Naive B cell (primary cell): ENCODE results near the gene HRCT1. TPM values are rescaled to one million over a fixed set of nuclear protein-coding genes. Genes with fewer than 3 reads are reported as not detected.

ENCODE experiments used
- ATAC-seq, 2 donors: fragments of 150-1000 bp; cut with Tn5 transposase; 2 replicates each; pipeline ENCODE4 v1.10.0; 2021; ENCODE audit warnings: low read depth in 2 of 2, mild to moderate bottlenecking in 2 of 2, moderate library complexity in 2 of 2
- DNase-seq: peaks from one replicate; pipeline ENCODE4 v3.0.0; 2022
- H3K27ac Mint-ChIP-seq, 6 donors: one replicate each; pipeline ENCODE4 v1.8.0; 2020 to 2022; ENCODE audit warnings: mild to moderate bottlenecking in 6 of 6, mixed read lengths in 6 of 6, moderate library complexity in 5 of 6, inconsistent platforms in 2 of 6
- H3K27me3 Mint-ChIP-seq, 3 donors: one replicate each; pipeline ENCODE4 v1.8.0; 2021 to 2022; ENCODE audit warnings: mixed read lengths in 3 of 3, mild to moderate bottlenecking in 1 of 3
- H3K36me3 Mint-ChIP-seq, 2 donors: one replicate each; pipeline ENCODE4 v1.8.0; 2020 to 2022; ENCODE audit warnings: mixed read lengths in 2 of 2, inconsistent platforms in 1 of 2, mild to moderate bottlenecking in 1 of 2
- H3K4me1 Mint-ChIP-seq, 3 donors: one replicate each; pipeline ENCODE4 v1.8.0; 2020 to 2022; ENCODE audit warnings: mixed read lengths in 3 of 3, inconsistent platforms in 1 of 3, mild to moderate bottlenecking in 1 of 3, moderate library complexity in 1 of 3
- H3K4me3 Mint-ChIP-seq, 8 donors: one replicate each; pipeline ENCODE4 v1.8.0; 2020 to 2022; ENCODE audit warnings: mild to moderate bottlenecking in 8 of 8, mixed read lengths in 8 of 8, moderate library complexity in 8 of 8, inconsistent platforms in 2 of 8
- H3K9me3 Mint-ChIP-seq, 7 donors: one replicate each; pipeline ENCODE4 v1.8.0; 2020 to 2022; ENCODE audit warnings: mixed read lengths in 7 of 7, mild to moderate bottlenecking in 5 of 7, inconsistent platforms in 2 of 7, moderate library complexity in 1 of 7
- polyA plus RNA-seq, 6 donors: library from polyadenylated mRNA; unstranded; fragments of 300-500 nt; fragmentation: Illumina TruSeq; gene quantifications; one replicate each; pipeline ENCODE4 v1.2.3, GENCODE V29; 2021; ENCODE audit warnings: low read depth in 6 of 6

The HRCT1 gene
- polyA plus RNA-seq, 6 donors from 2014 or later, result not detected

- DNase-seq, result no peak
- Mint-ChIP-seq H3K27me3 (peaks cover 41 to 60% (median 55%) of the 10 kb centered on the region in 3 donors), H3K4me3 (no peak overlapping the region), H3K4me1 (peaks cover 5 to 6% (median 5%) of the 10 kb centered on the region in 3 donors), H3K36me3 (no peaks in the 10 kb centered on the region), H3K9me3 (no peaks in the 10 kb centered on the region), H3K27ac (no peak overlapping the region)
- ATAC-seq, result no peak
Measured at GRCh38 chr9:35944841-35945240, 38.8 kb downstream of the HRCT1 start.

- ATAC-seq, result peak; percentile 54 to 73
- H3K4me3 Mint-ChIP-seq, result no peak overlapping the region
- peaks cover 39 to 59% (median 55%) of the 10 kb centered on the region in 3 donors for H3K27me3 Mint-ChIP-seq
- H3K36me3 Mint-ChIP-seq, result no peaks in the 10 kb centered on the region
- no peak overlapping the region for H3K27ac Mint-ChIP-seq
- peaks cover 5 to 6% (median 5%) of the 10 kb centered on the region in 3 donors for H3K4me1 Mint-ChIP-seq
- DNase-seq, result peak; percentile 45
- H3K9me3 Mint-ChIP-seq, result peaks cover 0 to 2% (median 0%) of the 10 kb centered on the region in 7 donors
Measured at GRCh38 chr9:35945341-35946018, 39.5 kb downstream of the HRCT1 start.

- Mint-ChIP-seq H3K4me3 (no peak overlapping the region), H3K36me3 (no peaks in the 10 kb centered on the region), H3K27me3 (peaks cover 39 to 48% (median 47%) of the 10 kb centered on the region in 3 donors), H3K27ac (no peak overlapping the region), H3K9me3 (peaks cover 0 to 2% (median 0%) of the 10 kb centered on the region in 7 donors), H3K4me1 (peaks cover 5 to 6% (median 5%) of the 10 kb centered on the region in 3 donors)
- DNase-seq (no peak), ATAC-seq (no peak)
Measured at GRCh38 chr9:35948451-35948850, 42.4 kb downstream of the HRCT1 start.

GRCh38 chr9:35948901-35949318, 42.9 kb downstream of the HRCT1 start:
- DNase-seq, result no peak
- H3K36me3 Mint-ChIP-seq, result no peaks in the 10 kb centered on the region
- no peak overlapping the region for H3K27ac Mint-ChIP-seq
- no peak overlapping the region for H3K4me3 Mint-ChIP-seq
- ATAC-seq, result no peak
- peaks cover 35 to 49% (median 46%) of the 10 kb centered on the region in 3 donors for H3K27me3 Mint-ChIP-seq
- H3K9me3 Mint-ChIP-seq, result peaks cover 0 to 2% (median 0%) of the 10 kb centered on the region in 7 donors
- H3K4me1 Mint-ChIP-seq, result peaks cover 5 to 6% (median 5%) of the 10 kb centered on the region in 3 donors

- Mint-ChIP-seq H3K27me3 (peaks cover 26 to 42% (median 31%) of the 10 kb centered on the region in 3 donors), H3K36me3 (no peaks in the 10 kb centered on the region)
- ATAC-seq, result no peak
Measured at GRCh38 chr9:35951736-35952135, 45.7 kb downstream of the HRCT1 start.

GRCh38 chr9:35952526-35953191, 46.7 kb downstream of the HRCT1 start:
- peak overlapping the region in 1 of 6 donors; percentile 63 for H3K27ac Mint-ChIP-seq
- no peak for ATAC-seq
- H3K36me3 Mint-ChIP-seq, result no peaks in the 10 kb centered on the region

More at GRCh38 chr9:35951736-35952135, 45.7 kb downstream of the HRCT1 start:
- Mint-ChIP-seq H3K9me3 (peaks cover 0 to 2% (median 0%) of the 10 kb centered on the region in 7 donors), H3K27ac (no peak overlapping the region), H3K4me3 (no peak overlapping the region), H3K4me1 (peaks cover 0 to 3% (median 0%) of the 10 kb centered on the region in 3 donors)
- no peak for DNase-seq

GRCh38 chr9:35954942-35955546, 49.0 kb downstream of the HRCT1 start:
- Mint-ChIP-seq H3K36me3 (no peaks in the 10 kb centered on the region), H3K27me3 (peaks cover 41 to 46% (median 44%) of the 10 kb centered on the region in 3 donors), H3K4me3 (no peak overlapping the region), H3K27ac (no peak overlapping the region), H3K9me3 (peaks cover 0 to 2% (median 0%) of the 10 kb centered on the region in 7 donors), H3K4me1 (peaks cover 0 to 3% (median 0%) of the 10 kb centered on the region in 3 donors)
- ATAC-seq (peak; percentile 75 to 86), DNase-seq (peak; percentile 57)

More at GRCh38 chr9:35952526-35953191, 46.7 kb downstream of the HRCT1 start:
- DNase-seq, result no peak
- Mint-ChIP-seq H3K9me3 (peaks cover 0 to 2% (median 0%) of the 10 kb centered on the region in 7 donors), H3K27me3 (peaks cover 35 to 48% (median 40%) of the 10 kb centered on the region in 3 donors), H3K4me3 (no peak overlapping the region), H3K4me1 (peaks cover 0 to 3% (median 0%) of the 10 kb centered on the region in 3 donors)

- Mint-ChIP-seq H3K9me3 (no peaks in the 10 kb centered on the region), H3K4me3 (no peak overlapping the region), H3K27me3 (peaks cover 48 to 58% (median 48%) of the 10 kb centered on the region in 3 donors), H3K27ac (no peak overlapping the region), H3K4me1 (peaks cover 0 to 3% (median 0%) of the 10 kb centered on the region in 3 donors), H3K36me3 (no peaks in the 10 kb centered on the region)
- no peak for DNase-seq
- no peak for ATAC-seq
Measured at GRCh38 chr9:35956651-35957050, 50.6 kb downstream of the HRCT1 start.

Other genes starting within 250 kb of the HRCT1 start
- gene RMRP, start 248.2 kb upstream of the HRCT1 start, polyA plus RNA-seq, result 10 to 100 TPM in 4 of 6 donors, not detected in 2; 41.0 to 72.3 (median 56.5) TPM
- 10 to 100 TPM; 42.7 to 60.2 (median 51.5) TPM for gene CCDC107, start 247.9 kb upstream of the HRCT1 start, polyA plus RNA-seq
- gene ARHGEF39, start 241.0 kb upstream of the HRCT1 start, polyA plus RNA-seq, result 1 to 10 TPM in 5 of 6 donors, under 1 TPM in 1; 0.90 to 4.0 (median 2.4) TPM
- not detected for gene CA9, start 232.3 kb upstream of the HRCT1 start, polyA plus RNA-seq
- under 1 TPM in 1 of 6 donors, not detected in 5; 0.52 TPM for gene TPM2, start 216.3 kb upstream of the HRCT1 start, polyA plus RNA-seq
- gene TLN1, start 174.0 kb upstream of the HRCT1 start, polyA plus RNA-seq, result 100 to 1,000 TPM in 1 of 6 donors, 10 to 100 TPM in 5; 15.6 to 128 (median 42.4) TPM
- gene CREB3, start 173.5 kb upstream of the HRCT1 start, polyA plus RNA-seq, result 10 to 100 TPM; 24.8 to 41.0 (median 33.2) TPM
- gene GBA2, start 157.0 kb upstream of the HRCT1 start, polyA plus RNA-seq, result 10 to 100 TPM; 31.7 to 49.1 (median 39.0) TPM
- gene RGP1, start 156.9 kb upstream of the HRCT1 start, polyA plus RNA-seq, result 10 to 100 TPM in 1 of 6 donors, 1 to 10 TPM in 5; 1.9 to 14.2 (median 6.9) TPM
- 1 to 10 TPM in 5 of 6 donors, not detected in 1; 2.1 to 7.2 (median 3.6) TPM for gene MSMP, start 151.9 kb upstream of the HRCT1 start, polyA plus RNA-seq
- gene NPR2, start 114.6 kb upstream of the HRCT1 start, polyA plus RNA-seq, result 1 to 10 TPM in 1 of 6 donors, under 1 TPM in 2, not detected in 3; 0.70 to 1.4 (median 0.72) TPM
- 1 to 10 TPM in 5 of 6 donors, not detected in 1; 1.2 to 1.7 (median 1.5) TPM for gene SPAG8, start 93.9 kb upstream of the HRCT1 start, polyA plus RNA-seq
- gene HINT2, start 91.2 kb upstream of the HRCT1 start, polyA plus RNA-seq, result 100 to 1,000 TPM in 1 of 6 donors, 10 to 100 TPM in 5; 69.4 to 109 (median 79.0) TPM
- not detected for gene FAM221B, start 77.5 kb upstream of the HRCT1 start, polyA plus RNA-seq
- gene TMEM8B, start 77.0 kb upstream of the HRCT1 start, polyA plus RNA-seq, result 1 to 10 TPM; 1.7 to 3.3 (median 2.3) TPM
- gene OR13J1, start 35.8 kb upstream of the HRCT1 start, polyA plus RNA-seq, result not detected
- gene SPAAR, start 3.3 kb downstream of the HRCT1 start, polyA plus RNA-seq, result not detected
- gene OR2S2, start 52.0 kb downstream of the HRCT1 start, polyA plus RNA-seq, result not detected
- gene RECK, start 130.7 kb downstream of the HRCT1 start, polyA plus RNA-seq, result 10 to 100 TPM in 4 of 6 donors, 1 to 10 TPM in 2; 7.9 to 14.2 (median 11.2) TPM
- gene GLIPR2, start 230.5 kb downstream of the HRCT1 start, polyA plus RNA-seq, result 10 to 100 TPM; 32.7 to 49.7 (median 48.2) TPM